A549 (cell line): ENCODE measurements around the gene ZNF581.

Experiments
- JUNB ChIP-seq: fragments of >200 bp; sonication (Bioruptor Twin); formaldehyde crosslinking; IDR thresholded peaks from 2 replicates; pipeline ENCODE4 v1.6.1; 2016
- RAD21 ChIP-seq, 2 experiments: fragments of >200 bp in 1 of 2; sonication (Bioruptor Twin) in 1 of 2; formaldehyde crosslinking in 1 of 2; IDR thresholded peaks in 1 of 2; conservative IDR thresholded peaks in 1 of 2; 2 replicates in 1 of 2; 3 replicates in 1 of 2; pipeline ENCODE4 v1.6.1; 2012 to 2018; ENCODE audit warnings: inconsistent platforms in 1 of 2
- RARB ChIP-seq: fragments of 250-450 bp; sonication (Bioruptor Pico); IDR thresholded peaks from 2 replicates; pipeline ENCODE4 v1.8.0; 2021; ENCODE audit warnings: mild to moderate bottlenecking, moderate library complexity
- TF ChIP-seq, protein P1 (sequence below): fragments of >200 bp; sonication (Bioruptor Twin); formaldehyde crosslinking; IDR thresholded peaks from 3 replicates; pipeline ENCODE4 v1.5.1; 2016

DNA sequence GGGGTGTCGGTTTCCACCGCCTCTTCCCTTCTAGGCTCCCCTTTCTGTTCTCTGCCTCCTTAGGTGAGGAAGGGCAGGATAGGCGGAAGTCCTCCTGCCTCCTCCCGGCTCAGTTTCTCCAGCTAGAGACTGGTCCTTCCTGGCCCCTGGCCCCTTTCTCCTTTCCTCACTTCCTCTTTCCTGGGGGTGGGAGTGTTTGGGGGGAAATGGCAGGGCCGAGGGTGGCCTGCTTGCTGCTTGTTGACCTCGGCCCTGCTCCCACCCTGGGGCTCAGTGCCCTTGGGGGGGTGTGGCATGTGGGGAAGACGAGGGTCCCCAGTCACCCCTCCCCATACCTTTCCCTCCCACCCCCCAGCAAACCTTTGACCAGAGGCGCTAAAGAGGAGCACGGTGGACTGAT is 16.4 kb downstream of the ZNF581 start:
- TF ChIP-seq RARB (CRISPR knock-in tag) (no peak), RAD21 (conservative IDR thresholded peaks at IDR 0.05 in 1 of 2, IDR thresholded peaks at IDR 0.05 in 1 of 2) (no peak), JUNB (no peak)
- TF ChIP-seq, protein P1, sequence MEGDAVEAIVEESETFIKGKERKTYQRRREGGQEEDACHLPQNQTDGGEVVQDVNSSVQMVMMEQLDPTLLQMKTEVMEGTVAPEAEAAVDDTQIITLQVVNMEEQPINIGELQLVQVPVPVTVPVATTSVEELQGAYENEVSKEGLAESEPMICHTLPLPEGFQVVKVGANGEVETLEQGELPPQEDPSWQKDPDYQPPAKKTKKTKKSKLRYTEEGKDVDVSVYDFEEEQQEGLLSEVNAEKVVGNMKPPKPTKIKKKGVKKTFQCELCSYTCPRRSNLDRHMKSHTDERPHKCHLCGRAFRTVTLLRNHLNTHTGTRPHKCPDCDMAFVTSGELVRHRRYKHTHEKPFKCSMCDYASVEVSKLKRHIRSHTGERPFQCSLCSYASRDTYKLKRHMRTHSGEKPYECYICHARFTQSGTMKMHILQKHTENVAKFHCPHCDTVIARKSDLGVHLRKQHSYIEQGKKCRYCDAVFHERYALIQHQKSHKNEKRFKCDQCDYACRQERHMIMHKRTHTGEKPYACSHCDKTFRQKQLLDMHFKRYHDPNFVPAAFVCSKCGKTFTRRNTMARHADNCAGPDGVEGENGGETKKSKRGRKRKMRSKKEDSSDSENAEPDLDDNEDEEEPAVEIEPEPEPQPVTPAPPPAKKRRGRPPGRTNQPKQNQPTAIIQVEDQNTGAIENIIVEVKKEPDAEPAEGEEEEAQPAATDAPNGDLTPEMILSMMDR: no peak
